HS-27A (cell line): ENCODE data around the gene SEC23IP.
A peak's percentile ranks its signal among the peaks of the same experiment; 100 is the strongest.
"Not testable (repeated sequence)": the region's sequence is repeated elsewhere in the genome, so short reads cannot be mapped to it uniquely, and the experiment has no call there.

ENCODE experiments used
- DNase-seq: peaks from one replicate; pipeline ENCODE4 v3.0.0-alpha.2; 2012; ENCODE audit warnings: low read depth, missing footprints

SEC23IP gene

GRCh38 chr10:119892188-119893065 lies at the start of gene SEC23IP:
Gene SEC23IP, plus strand, starts transcription at chr10:119892730. Its CDS starts 53 bp downstream, at chr10:119892783.
- peak; percentile 67 for DNase-seq

DNA sequence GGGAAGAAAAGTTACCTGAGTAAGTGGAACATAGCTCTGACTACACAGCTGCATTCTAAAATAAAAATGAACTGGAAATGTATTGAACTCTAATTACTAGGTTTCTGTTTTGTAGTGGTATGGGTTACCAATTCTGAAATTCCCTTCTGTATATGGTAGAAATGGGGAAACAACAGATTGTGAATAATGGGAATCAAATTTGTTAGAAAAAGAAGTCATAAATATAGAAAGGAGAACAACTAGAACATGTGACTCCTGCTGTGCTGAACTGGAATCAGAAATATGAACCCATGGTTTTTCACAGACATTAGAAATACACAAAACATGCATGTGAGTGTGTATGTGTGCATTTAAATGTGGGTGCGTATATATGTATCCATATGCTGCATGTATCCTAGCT lies 46.9 kb upstream of the SEC23IP start:
- DNase-seq = no peak

GRCh38 chr10:119849031-119849789 lies 43.3 kb upstream of the SEC23IP start:
- peak; percentile 65 for DNase-seq

DNA sequence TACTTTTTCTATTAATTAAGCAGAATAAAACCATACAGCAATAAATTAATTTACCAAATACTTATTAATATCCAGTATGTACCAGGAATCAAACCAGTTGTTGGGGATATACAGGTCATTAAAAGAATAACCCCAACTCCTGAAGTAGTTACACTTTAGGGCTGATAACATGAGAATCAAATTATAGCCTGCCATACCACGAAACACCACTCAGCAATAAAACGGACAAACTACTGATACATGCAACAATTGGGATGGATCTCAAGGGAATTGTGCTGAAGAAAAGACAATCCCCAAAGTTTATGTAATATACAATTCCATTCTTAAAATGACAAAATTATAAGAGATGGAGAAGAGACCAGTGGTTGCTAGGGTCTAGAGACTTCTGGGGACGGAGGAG lies 42.6 kb upstream of the SEC23IP start:
- no peak for DNase-seq

GRCh38 chr10:119852277-119852676 lies 40.3 kb upstream of the SEC23IP start:
- no peak for DNase-seq

DNA sequence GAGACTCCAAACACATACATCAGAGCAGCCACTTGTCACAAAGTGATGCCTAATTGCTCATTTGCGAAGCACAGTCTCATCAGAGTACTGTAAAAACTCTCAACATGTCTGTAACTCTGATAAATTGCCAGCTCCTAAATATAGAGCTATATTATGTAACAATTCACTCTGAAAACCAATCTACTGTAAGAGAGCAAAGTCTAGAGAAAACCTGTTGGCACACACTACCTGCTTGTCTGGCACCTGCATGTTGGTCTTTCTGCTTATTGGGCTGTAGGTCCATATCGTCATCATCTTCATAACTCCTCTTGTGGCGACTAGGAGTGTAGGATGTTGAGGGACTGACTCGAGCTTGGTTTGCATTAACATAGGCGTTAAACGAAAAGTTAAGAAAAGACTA lies 39.7 kb upstream of the SEC23IP start:
- no peak for DNase-seq

GRCh38 chr10:119853574-119853973 lies 39.0 kb upstream of the SEC23IP start:
- DNase-seq = no peak

GRCh38 chr10:119858063-119858462 lies 34.5 kb upstream of the SEC23IP start:
- DNase-seq = no peak

GRCh38 chr10:119859420-119860258 lies 32.9 kb upstream of the SEC23IP start:
- no peak for DNase-seq

- no peak for DNase-seq
These were observed 31.5 kb upstream of the SEC23IP start for GRCh38 chr10:119860866-119861607.

DNA sequence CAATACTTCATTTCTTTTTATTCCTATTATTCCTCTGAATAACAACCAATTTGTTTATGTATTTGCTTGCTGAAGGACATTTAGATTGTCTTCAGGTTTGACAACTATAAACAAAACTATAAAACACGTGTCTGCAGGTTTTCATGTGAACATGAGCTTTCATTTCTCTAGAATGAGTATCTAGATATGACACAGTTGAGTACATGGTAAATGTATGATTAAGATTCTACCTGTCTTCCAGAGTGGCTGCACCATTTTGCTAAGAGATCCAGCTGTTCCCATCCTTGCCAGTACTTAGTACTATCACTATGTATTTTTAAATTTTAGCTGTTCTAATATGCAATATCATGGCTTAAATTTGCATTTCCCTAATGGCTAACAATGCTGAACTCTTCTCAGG lies 30.0 kb upstream of the SEC23IP start:
- no peak for DNase-seq

GRCh38 chr10:119863951-119864565 lies 28.5 kb upstream of the SEC23IP start:
- no peak for DNase-seq

- DNase-seq = no peak
These were observed 26.8 kb upstream of the SEC23IP start for GRCh38 chr10:119865699-119866240.

DNA sequence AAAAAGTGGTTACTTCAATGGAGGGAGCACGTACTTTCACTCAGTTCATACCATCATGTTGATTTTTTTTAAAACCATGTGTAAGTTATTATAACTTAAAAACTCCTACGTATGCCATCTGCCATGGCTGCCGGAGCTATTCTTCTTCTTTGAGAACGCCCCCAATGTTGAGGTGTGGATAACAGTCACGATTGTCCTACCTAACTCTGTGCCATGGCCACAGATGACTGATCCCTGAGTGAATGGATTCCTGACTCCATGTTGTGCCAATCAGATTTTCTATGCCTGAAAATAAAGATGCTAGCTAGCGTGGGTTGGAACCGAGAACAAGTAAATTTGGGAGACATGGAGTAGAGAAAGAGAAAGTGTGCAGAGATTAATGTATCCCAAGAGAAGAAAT lies 25.2 kb upstream of the SEC23IP start:
- no peak for DNase-seq

DNA sequence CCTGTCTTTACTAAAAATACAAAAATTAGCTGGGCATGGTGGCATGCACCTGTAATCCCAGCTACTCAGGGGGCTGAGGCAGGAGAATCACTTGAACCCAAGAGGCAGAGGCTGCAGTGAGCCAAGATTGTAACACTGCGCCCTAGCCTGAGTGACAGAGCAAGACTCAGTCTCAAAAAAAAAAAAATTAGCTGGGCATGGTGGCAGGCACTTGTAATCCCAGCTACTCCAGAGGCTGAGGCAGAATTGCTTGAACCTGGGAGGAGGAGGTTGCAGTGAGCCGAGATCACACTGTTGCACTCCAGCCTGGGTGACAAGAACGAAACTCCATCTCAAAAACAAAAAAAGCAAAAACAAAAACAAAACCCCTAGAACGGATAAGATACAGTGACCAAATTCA lies 23.1 kb upstream of the SEC23IP start:
- not testable (repeated sequence) for DNase-seq

- DNase-seq = no peak
These were observed 20.5 kb upstream of the SEC23IP start for GRCh38 chr10:119871881-119872609.

- DNase-seq = no peak
These were observed 20.0 kb upstream of the SEC23IP start, which contains the start of gene MCMBP for GRCh38 chr10:119872610-119872859. Gene MCMBP, minus strand, starts transcription at chr10:119872843. Its CDS starts 259 bp downstream, at chr10:119872584.

DNA sequence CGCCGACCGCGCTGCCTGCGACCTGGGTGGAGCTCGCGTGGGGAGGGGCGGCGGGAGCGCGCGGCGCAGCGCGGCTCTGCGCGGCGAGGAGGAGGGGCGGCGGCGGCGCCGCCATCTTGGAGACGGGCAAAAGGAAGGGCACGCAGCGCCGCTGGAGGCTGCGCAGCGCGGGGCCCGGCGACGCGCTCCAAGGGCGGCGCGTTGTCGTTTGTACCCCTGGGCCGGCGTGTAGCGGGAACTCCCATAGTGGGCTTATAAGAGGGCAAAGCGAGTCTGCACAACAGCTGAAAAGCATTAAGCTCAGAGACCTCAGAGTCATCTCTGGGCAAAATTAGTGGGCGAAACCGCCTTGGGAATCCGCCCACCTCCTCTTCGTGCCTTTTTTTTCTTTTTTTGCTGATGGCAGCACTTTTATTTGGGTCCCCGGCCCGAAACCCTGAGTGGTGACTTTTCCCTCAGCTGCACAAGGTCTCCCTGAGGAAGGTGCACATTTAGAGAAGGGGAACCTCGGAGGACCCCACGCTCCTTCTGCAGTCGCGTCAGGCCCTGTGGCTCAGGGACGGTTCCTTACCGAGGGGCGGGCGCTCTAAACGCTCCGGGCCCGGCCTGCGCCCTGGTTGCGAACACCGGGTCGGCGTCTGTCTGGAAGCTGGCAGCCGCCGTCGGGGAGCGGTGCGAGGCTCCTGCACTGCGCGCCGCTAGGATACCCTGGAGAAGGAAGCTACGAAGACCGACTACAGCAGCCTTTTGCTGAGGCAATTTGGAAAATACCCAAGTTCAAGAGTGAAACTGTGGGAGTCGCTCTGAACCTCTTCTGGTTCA lies 19.5 kb upstream of the SEC23IP start:
- DNase-seq = peak; percentile 34

GRCh38 chr10:119878524-119878923 lies 14.0 kb upstream of the SEC23IP start:
- DNase-seq = no peak
